HUES6 (cell line): ENCODE data around the gene KCNH1.

ENCODE experiments used
- H3K27ac ChIP-seq: 2 replicates; pipeline ENCODE4 v1.7.0; 2013; ENCODE audit warnings: low read depth, mild to moderate bottlenecking, low read length, inconsistent platforms
- H3K27me3 ChIP-seq: 2 replicates; pipeline ENCODE4 v1.6.1; 2013; ENCODE audit warnings: low read length; ENCODE audit not compliant: control insufficient read depth, insufficient read depth
- H3K36me3 ChIP-seq: 2 replicates; pipeline ENCODE4 v1.6.1; 2013; ENCODE audit warnings: low read length; ENCODE audit not compliant: control insufficient read depth, insufficient read depth
- H3K4me1 ChIP-seq: 2 replicates; pipeline ENCODE4 v1.6.1; 2013; ENCODE audit warnings: low read length; ENCODE audit not compliant: control insufficient read depth, insufficient read depth
- H3K4me3 ChIP-seq: 2 replicates; pipeline ENCODE4 v1.5.1; 2013; ENCODE audit warnings: low read depth, low read length
- H3K9ac ChIP-seq: one replicate; pipeline ENCODE4 v1.6.1; 2013; ENCODE audit warnings: mild to moderate bottlenecking, low read length
- H3K9me3 ChIP-seq: 2 replicates; pipeline ENCODE4 v1.6.1; 2013; ENCODE audit warnings: low read depth, low read length; ENCODE audit not compliant: control insufficient read depth, insufficient read depth

KCNH1 gene

GRCh38 chr1:210635108-210635507, 498.8 kb downstream of the KCNH1 start:
- Histone ChIP-seq H3K36me3 (no peaks in the 10 kb centered on the region), H3K27ac (no peak overlapping the region), H3K9me3 (no peaks in the 10 kb centered on the region), H3K4me1 (no peaks in the 10 kb centered on the region), H3K9ac (no peak overlapping the region), H3K27me3 (no peaks in the 10 kb centered on the region), H3K4me3 (no peak overlapping the region)

- H3K4me3 ChIP-seq, result no peak overlapping the region
- H3K9ac ChIP-seq, result no peak overlapping the region
- H3K4me1 ChIP-seq, result no peaks in the 10 kb centered on the region
- no peaks in the 10 kb centered on the region for H3K9me3 ChIP-seq
- no peak overlapping the region for H3K27ac ChIP-seq
- no peaks in the 10 kb centered on the region for H3K27me3 ChIP-seq
- H3K36me3 ChIP-seq, result no peaks in the 10 kb centered on the region
Measured at GRCh38 chr1:210633636-210634035, 500.3 kb downstream of the KCNH1 start.

- no peaks in the 10 kb centered on the region for H3K36me3 ChIP-seq
Measured at GRCh38 chr1:210633140-210633539, 500.8 kb downstream of the KCNH1 start.

GRCh38 chr1:210631399-210631798, 502.5 kb downstream of the KCNH1 start:
- H3K27me3 ChIP-seq, result no peaks in the 10 kb centered on the region
- no peaks in the 10 kb centered on the region for H3K36me3 ChIP-seq
- H3K4me3 ChIP-seq, result no peak overlapping the region
- no peaks in the 10 kb centered on the region for H3K9me3 ChIP-seq
- no peak overlapping the region for H3K9ac ChIP-seq
- H3K27ac ChIP-seq, result no peak overlapping the region
- H3K4me1 ChIP-seq, result no peaks in the 10 kb centered on the region

More at GRCh38 chr1:210633140-210633539, 500.8 kb downstream of the KCNH1 start:
- no peaks in the 10 kb centered on the region for H3K9me3 ChIP-seq
- H3K27ac ChIP-seq, result no peak overlapping the region
- H3K4me1 ChIP-seq, result no peaks in the 10 kb centered on the region
- H3K9ac ChIP-seq, result no peak overlapping the region
- H3K4me3 ChIP-seq, result no peak overlapping the region
- no peaks in the 10 kb centered on the region for H3K27me3 ChIP-seq

GRCh38 chr1:210629276-210629675, 504.7 kb downstream of the KCNH1 start:
- Histone ChIP-seq H3K9me3 (no peaks in the 10 kb centered on the region), H3K4me3 (no peak overlapping the region), H3K9ac (no peak overlapping the region), H3K4me1 (no peaks in the 10 kb centered on the region), H3K36me3 (no peaks in the 10 kb centered on the region), H3K27me3 (no peaks in the 10 kb centered on the region), H3K27ac (no peak overlapping the region)

GRCh38 chr1:210627755-210628154, 506.2 kb downstream of the KCNH1 start:
- Histone ChIP-seq H3K27ac (no peak overlapping the region), H3K9ac (no peak overlapping the region), H3K36me3 (no peaks in the 10 kb centered on the region), H3K4me3 (no peak overlapping the region), H3K9me3 (no peaks in the 10 kb centered on the region), H3K4me1 (no peaks in the 10 kb centered on the region), H3K27me3 (no peaks in the 10 kb centered on the region)
